NK-92 (cell line): ENCODE measurements around the gene ZDHHC19.

Experiments
- DNase-seq: peaks from one replicate; lab custom pipeline; 2025; ENCODE audit not compliant: unreplicated experiment; lab: John Stamatoyannopoulos, UW

The ZDHHC19 gene

DNA sequence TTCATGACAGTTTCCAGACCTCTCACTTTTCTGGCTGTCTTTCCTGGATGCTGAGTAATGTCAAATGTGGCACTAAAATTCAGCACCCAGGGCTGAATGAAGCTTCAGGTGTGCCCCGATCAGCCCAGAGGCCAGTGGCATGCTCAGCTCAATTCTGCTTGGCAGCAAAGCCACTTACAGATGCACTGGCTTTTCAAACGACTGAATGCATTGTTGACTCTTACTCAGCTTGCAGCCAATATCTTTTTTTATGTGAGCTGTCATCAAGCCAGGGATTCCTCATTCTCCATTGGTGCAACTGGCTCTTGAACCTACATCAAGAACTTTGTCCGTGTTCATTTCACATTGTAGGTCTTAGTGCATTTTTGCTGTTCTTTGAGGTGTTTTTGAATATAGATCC is 60.7 kb downstream of the ZDHHC19 start:
- DNase-seq = no peak

GRCh38 chr3:196149831-196150301 is 61.3 kb downstream of the ZDHHC19 start:
- DNase-seq = no peak

DNA sequence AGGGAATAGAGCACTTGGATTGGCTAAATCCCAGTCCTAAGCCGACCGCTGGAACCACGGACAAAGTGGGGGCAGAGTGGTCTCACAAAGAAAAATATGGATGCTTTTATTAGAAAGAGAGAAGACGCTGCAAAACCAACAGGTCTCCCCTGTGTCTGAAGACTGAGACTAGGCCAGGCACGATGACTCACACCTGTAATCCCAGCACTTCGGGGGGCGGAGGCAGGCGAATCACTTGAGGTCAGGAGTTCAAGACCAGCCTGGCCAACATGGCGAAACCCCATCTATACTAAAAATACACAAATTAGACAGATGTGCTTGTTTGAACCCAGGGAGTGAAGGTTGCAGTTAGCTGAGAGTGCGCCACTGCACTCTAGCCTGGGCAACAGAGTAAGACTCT is 61.8 kb downstream of the ZDHHC19 start:
- no peak for DNase-seq
